Measurements from ENCODE around the gene SIK2. TPM values are rescaled to one million over a fixed set of nuclear protein-coding genes. Genes with fewer than 3 reads are reported as not detected.

SIK2 gene
- total RNA-seq, 1 experiment from 2014 or later = 17.1 TPM

DNA sequence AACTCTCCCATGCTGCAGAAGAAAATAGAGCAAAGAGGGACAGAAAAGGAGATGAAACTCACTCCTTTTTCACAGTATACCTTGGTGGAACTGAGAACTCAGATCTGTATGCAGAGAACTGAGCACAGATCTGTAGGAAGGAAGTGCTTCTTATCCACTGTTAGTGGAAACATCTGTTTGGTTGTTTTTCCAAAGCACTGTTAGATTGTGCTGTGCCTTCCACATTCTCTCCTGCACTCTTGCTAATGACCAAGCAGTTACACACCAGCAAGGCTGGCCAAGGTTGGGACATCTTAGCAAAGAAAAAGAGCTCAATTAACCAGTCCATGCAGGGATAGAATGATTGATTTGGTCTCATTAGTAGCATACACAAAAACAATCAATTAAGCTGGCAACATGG, 20.1 kb upstream of the SIK2 start:
- no peak for DNase-seq (ENCODE audit: low read depth)

DNA sequence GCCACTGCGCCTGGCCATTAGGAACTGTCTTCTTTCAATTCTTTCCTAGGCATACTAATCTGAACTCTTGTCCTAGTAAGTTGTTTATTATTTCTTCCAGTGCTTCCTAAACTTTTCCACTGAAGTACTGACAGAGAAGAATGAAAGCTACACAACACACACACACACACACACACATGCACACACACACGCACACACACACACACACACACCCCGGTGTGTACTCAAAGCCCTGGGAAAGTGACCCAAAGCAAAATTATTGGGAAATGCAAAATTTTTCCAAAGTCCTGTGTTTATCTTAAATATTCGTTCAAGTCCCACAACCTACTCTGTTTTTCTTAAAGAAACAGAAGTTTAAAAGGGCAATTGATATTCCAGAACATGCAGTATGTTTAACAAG, 19.4 kb upstream of the SIK2 start:
- no peak for DNase-seq (ENCODE audit: low read depth)

DNA sequence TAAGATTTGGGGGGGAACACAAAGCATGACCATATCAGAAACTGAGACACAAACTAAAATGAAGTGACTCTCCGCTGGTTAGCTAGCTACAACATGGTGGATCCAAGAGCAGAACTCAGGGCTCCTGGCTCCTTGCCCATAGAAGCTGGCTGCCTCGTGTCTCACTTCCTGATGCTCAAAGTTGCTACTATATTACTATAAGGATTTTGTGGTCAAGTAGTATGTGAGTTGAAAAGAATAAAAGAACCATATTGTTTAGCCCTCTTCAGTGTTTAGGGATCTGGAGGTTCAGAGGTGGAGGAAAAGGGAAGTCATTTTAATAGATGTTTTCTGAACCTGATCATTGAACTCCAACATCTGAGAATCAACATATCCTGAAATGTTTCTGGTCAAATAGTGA, 16.9 kb upstream of the SIK2 start:
- DNase-seq (ENCODE audit: low read depth) = peak; percentile 63

DNA sequence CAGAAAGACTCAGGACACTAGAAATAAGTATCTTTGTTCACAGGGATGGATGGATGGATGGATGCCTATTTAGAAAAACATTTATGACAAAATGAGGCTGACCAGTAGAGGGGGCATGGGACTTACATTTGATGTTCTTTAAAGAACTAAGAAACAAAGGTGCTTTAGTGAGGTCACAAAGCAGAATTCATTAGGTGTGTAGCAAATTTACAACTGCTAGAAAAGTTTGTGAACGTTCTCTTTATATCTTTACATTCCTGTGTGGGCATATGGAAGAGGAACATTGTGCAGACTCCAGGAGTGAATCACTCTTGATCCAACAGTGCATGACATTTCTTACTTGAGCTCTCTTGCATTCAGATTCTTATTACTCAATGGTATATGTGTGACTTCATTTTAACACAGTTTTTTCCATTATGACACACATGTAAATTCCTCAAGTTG, 15.8 kb upstream of the SIK2 start:
- DNase-seq (ENCODE audit: low read depth) = peak; percentile 56

DNA sequence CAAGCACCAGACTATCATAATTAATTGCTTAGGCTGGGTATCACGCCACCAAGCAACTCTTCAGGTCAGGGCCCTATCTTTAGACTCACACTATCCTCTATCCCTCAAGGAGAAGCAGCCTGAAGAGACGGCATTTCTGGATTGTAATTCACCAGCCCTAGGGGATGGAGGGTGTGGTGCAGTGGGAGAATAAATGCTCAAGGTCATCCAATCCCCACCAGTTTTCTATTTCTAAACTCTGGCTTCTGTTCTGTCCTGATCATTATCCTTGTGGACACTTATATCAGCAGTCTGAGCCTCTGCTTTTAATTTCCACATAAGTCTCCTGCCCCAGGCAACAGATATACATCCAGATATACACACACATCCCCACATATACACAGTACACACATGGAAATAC, 13.1 kb upstream of the SIK2 start:
- DNase-seq (ENCODE audit: low read depth) = no peak

DNA sequence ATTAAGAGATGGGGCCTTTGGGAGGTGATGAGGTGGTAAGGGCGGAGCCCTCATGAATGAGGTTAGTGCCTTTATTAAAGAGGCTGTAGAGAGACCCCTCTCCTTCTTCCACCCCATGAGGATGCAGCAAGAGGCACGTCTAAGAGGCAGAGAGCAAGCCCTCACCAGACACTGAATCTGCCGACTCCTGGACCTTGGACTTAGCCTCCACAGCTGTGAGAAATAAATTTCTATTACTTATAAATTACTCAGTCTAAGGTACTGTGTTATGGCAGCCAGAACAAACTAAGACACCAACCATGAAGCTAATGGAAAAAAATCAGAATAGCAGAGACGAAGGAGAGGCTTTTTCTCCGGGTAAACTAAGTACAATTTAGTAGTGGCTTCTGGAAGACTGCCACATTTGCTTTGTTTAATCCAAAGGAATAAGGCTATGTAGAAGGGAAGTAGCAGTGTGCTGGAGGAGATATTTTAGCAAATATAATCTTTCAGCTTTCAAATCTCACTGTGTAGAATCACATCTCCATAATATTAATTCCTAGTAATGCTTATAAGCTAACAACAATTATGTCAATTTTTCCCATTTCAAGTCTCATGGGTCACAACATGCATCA, 12.3 kb upstream of the SIK2 start:
- no peak for DNase-seq (ENCODE audit: low read depth)

DNA sequence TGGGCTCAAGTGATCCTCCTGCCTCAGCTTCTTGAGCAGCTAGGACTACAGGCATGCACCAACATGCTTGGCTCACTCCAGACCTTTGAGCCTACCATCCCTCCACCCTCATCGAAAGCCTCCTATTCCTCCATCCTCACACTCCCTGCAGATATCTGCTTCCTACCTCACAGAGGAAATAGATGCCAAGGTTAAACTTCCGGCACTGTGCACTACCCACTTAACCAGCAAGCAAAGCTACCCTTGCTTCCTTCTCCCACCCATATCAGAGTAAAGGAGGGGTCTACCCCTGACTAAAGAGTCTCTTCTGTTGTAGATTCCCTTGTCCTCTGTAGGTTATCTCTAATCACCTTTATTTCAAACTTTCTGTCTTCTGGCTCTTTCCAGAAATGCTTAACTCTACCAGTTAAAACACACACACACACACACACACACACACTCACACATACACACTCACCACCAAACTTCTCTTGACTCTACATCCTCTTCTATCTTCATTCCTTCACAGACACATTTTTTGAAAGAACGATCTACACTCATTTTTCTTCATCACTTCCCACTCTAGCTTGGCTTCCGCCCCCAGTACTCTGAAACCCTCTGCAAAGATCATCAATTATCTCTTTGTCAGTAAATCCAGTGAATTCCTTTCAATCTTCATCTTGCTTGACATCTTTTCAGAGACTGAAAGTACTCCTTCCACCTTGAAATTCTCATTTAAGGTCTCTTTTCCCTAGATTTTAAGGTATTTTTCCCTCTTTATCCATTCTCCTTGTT, 10.9 kb upstream of the SIK2 start:
- DNase-seq (ENCODE audit: low read depth) = no peak

DNA sequence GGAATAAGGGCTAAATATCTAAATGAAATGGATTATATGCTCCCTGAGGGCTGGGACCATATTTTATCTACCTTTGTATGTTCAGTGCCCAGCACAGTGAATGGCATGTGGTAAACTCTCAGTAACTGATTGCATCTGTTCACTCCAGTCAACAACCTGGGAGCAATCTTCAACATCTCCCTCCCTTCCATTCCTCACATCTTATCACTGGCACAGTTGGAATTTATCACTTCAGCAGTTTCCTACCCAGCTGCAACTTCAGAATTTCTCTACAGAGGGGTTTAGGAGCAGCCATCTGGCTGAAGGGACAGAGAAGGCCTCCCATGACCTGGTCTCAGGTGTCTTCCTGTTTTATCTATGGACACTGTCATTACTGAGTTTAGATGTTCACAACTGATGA, 9.8 kb upstream of the SIK2 start:
- no peak for DNase-seq (ENCODE audit: low read depth)

DNA sequence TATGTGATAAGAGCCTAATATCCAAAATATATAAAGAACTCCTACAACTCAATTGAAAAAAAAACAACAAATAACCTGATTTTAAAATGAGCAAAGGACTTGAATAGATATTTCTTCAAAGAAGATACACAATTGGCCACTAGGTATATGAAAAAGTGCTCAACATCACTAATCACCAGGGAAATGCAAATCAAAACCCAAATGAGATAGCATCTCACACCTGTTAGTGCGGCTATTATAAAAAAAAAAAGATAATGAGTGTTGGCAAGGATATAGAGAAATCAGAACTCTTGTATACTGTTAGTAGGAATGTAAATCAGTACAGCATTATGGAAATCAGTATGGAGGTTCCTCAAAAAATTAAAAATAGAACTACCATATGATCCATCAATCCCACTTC, 5.9 kb upstream of the SIK2 start:
- no peak for DNase-seq (ENCODE audit: low read depth)

DNA sequence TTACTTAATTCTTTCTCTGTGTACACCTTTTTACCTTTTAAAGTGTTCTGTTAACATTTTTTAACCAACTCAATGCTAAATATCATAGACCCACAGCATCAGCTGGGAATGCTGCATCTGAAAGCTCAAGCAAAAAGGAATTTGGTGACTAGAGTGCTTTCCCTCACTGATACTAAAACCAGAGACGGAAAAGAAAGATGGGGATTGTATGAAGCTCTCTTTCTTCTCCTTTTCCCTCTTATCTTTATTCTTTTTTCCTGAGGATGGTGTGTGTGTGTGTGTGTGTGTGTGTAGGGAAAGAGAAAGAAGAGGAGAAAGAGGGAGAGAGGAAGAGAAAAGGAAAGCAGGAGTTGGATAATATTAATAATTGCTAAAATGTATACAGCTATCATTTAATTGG, 4.1 kb upstream of the SIK2 start:
- no peak for DNase-seq (ENCODE audit: low read depth)

DNA sequence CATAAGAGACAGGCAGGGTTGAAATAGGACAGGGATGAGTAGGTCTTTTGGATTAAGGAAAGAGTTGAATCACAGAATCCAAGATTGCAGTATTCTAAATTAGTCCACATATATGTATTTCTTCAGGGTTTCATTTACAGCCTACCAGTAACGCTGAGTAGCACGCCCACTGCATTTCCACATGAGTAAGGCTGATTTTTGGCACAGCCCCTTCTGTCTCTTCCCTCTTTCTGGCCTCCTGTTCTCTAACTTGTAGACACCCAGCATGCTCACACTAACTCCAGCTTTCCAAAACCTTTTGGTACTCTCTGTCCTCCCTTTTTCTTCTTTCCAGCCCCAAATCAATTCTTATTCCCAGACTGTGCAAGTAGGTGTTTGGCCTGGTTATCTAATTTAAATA, 3.7 kb upstream of the SIK2 start:
- DNase-seq (ENCODE audit: low read depth) = no peak

DNA sequence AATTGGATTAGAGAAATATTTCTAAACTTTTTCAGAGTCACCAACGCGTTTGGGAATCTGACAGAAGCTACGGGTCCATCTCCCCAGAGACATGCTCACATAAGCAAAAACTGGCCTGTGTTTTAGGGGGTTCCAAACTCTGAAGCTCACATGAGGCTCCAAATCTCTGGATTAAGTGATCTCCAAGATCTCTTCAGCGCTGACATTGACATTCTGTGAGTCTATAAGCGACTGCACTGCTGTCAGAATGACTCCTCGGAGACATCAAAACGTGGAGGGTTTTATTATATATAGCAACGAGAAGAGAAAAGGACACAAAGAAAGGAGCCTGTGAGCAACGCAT, 642 bp upstream of the SIK2 start:
- DNase-seq (ENCODE audit: low read depth) = no peak

DNA sequence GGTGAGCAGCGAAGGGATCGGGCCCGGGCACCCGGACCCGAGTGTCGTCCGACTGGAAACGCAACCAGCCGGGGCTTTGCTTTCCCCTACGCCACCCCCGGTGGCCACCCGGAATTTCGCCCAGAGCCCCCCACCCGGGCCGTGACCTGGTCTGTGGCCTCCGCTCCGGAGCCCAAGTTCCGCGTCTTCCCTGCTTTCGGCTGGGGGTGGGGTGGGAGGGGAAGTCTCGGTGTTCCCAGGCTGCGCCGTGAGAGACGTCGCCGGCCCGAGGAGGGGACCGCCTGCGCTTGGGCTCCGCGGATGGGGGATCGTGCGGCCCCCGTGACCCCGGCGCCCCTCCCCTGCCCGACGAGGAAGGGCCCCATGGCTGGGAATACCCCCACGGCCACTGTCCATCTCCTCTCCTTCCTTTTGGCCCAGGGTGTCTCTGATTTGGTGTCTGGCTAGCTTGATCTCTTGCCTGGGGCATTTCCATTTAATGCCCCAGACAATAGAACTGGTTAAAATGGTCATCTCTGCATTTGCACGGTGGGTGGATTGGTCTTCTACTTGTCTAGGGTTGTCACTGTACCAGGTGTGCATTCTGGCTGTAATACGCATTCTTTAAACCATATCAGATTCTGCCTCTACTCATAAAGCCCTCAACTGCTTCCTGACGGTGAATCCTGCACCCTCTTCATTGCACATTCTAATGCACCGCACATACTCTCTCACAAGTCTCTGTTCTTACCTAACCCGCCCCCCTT, 789 bp downstream of the SIK2 start:
- peak; percentile 37 for DNase-seq (ENCODE audit: low read depth)

DNA sequence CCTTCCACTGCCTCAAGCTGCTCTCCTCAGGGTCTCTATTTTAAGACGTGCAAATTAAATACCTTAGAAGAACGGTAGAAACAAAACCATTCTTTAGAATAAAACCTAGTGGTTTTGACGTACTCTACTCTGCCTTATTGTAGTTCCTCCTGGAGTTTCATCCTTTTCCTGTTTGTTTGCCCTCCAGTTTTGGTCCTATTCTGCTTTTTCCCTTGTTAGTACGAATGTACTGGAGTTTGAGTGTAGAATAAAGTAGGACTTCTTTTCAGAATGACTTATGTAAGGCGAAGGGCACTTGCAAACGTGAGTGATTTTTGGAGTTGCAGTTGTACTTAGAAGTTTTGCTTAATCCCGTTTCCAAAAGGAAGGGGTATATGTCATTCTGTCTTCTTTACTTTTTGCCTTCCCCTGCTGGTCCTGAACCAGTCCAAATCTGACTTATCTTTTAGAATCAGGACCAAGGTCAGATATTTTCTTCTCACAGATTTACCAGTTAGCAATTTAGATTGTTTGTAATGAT, 1.4 kb downstream of the SIK2 start:
- no peak for DNase-seq (ENCODE audit: low read depth)

DNA sequence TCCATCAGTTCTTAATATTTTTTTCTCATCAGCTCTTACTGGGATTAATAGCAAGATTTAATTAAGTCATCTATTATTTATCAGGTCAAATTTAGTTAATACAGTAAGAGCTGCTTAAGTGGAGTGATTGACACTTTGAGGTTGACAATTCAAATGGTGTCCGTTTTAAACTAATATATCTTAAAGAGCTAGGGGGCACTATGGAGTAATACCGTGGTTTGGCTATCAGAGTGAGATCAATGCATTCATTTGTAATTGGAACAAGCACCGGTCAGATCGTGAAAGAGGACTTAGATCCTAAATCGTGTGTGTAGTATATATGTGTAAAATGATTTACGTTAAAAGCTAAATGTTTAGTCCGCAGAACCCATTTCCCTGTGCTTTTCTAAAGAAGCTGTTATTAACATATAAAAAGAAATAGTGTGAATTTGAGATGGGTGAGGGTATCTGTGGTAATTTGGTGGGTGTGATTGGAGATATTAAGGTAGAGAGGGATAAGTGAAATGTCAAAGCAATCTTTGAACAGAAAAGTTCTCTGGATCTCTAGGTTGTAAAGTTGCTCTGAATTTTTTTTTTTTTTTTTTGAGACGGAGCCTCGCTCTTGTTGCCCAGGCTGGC, 2.3 kb downstream of the SIK2 start:
- peak; percentile 48 for DNase-seq (ENCODE audit: low read depth)

DNA sequence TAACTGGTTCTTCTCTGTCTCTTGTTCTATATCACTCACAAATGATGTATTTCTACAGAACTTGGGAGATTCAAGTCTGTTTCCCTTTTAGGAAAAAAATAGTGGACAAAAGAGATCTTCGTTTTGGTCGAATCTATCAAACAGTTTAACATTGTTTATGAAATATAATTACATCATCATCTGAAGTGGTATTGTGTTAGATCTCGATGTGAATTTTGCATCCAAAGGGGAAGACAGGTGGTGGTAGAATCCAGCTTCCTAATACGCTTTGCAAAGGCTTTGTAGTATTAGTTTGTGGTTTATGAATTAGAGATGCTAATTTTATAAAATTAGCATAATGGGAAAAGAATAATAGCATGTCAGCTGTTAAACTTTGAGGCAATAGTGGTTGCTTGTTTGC, 3.4 kb downstream of the SIK2 start:
- DNase-seq (ENCODE audit: low read depth) = no peak

DNA sequence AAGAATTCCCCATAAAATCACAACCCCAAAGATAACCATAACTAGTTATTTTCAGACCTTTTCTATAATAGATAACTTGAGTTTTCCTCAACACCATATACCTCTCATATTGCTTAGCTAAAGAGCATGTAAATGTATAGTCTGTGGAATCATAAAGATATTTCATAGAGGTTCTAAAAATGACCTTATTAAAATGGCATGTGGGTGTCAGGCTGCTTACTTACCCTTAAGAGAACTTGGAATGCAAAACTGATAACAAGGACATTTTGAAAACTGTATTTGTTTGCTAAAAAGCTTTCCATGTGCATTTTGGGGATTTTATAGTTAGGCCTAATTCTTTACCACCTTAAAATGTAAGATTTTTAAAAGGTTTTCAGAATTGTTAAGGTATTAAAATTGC, 4.7 kb downstream of the SIK2 start:
- no peak for DNase-seq (ENCODE audit: low read depth)

DNA sequence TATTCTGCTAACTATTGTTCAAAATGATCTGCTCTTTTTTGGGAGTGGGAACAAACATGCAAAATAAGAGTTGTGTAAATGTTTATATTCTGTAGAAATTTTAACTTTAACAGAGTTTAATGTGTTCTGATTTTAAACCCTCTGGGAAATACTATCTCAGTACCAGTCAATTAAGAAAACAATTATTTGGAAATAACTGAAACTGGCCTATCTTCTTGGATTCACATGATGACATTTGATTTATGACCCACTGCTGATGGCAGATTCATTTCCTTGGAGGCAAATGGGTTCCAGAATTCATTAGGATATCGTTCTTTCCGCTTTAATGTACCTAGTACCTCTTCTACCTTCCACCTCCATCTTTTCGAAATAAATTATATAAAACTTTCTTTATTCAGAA, 5.5 kb downstream of the SIK2 start:
- DNase-seq (ENCODE audit: low read depth) = no peak

DNA sequence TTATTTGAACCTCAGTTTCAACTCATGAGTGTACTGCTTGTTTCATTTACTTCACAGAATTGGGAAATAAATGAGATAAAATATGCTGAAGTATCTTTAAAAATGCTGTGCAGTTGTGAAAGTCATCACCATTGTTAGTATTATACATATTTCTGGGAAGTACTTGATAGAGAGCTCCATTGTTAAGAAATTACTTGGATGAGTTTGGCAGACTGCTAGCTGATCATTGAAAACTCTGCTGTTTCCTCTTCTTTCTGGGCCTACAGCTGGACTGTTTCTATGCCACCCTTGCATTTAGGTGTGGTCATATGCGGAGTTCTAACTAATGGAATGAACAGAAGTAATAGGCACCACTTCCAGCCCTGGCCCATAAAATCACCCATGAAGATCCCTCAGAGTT, 10.0 kb downstream of the SIK2 start:
- no peak for DNase-seq (ENCODE audit: low read depth)

DNA sequence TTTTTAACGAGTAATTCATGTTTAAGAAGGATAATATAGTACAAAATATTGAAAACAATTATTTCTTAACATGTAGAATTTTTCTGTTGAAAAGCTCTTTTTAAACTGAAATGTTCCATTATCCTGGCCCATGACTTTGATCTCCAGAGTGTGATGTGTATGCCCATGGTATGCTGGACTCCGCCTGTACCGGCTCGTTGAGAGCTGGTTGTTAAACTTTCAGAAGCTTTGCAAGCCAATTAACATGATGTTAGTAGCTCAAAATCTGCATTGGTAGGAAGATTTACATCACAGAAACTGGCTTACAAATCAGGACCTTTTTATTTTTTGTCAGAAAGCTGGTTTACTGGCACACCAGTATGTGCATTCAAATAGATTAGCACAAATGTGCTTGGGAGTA, 15.0 kb downstream of the SIK2 start:
- DNase-seq (ENCODE audit: low read depth) = no peak

DNA sequence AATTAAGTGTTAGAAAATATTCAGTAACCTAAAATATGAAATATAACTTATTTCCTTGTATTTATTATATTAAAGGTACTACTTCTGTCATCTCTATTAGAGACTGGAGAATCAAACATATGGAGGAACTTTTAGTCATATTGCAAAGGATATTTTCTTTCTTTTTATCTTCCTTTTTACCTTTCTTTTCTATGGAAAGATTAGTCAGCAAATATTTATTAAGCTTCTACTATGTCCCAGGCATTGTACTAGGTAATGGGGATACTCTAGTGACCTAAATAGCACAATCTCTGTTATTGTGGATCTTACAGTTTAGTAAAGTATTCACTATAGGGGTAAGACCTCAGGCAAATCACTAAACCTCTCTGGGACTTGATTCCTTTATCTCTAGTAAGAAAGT, 18.3 kb downstream of the SIK2 start:
- DNase-seq (ENCODE audit: low read depth) = no peak

DNA sequence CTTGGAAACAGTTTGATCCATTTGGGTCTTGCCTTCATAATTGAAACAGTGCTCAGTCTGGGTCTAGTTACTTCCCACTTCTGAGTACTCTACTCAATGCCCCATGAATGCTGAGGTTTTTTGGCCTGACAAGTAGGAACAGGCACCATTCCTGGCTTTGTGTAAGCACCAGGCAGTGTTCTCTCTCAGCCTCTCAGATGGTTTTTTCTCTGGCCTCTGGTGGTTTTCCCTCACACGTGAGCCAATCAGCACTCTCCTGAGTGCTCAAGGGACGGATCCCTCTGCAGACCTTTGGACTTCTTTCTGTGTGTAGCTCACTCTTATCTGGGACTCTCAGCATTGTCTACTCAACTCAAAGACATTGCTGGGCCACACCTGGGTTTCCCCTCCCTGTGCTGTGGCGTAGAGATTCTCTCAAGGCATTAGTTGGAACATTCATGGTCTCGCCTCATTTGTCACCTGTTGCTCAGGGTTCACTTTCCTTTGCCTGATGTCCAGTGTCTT, 21.3 kb downstream of the SIK2 start:
- no peak for DNase-seq (ENCODE audit: low read depth)

All from RPMI7951 (cell line).